ENCODE results near the gene CFLAR. TPM values are rescaled to one million over a fixed set of nuclear protein-coding genes. Genes with fewer than 3 reads are reported as not detected.

Gene CFLAR
- total and polyA plus RNA-seq, 2 of the 13 experiments (the other 11 are each of a cell fraction or from before 2014, with no cell fraction given), result 43.8 to 92.1 TPM

- ChIA-PET POLR2A (interaction anchor here (0.7 to 1.8 kb wide), 2 partner anchors 25 to 293 kb away, joined by 3 to 4 read pairs; partner anchors contain the start of gene CFLAR), CTCF (ENCODE audit: low intra/inter-chr PET ratio, low total read pairs) (no interaction called here)
- Histone ChIP-seq H3K79me2 (ENCODE audit: insufficient read depth, low read length) (no peaks in the 10 kb centered on the region), H4K20me1 (ENCODE audit: insufficient read depth, low read length) (no peaks in the 10 kb centered on the region), H3K4me3 (replicated peaks in 1 of 3; ENCODE audit: insufficient read depth in 1 of 3, low read depth in 2 of 3, low read length in 3 of 3) (no peak overlapping the region), H3K4me2 (ENCODE audit: low read depth, low read length) (no peak overlapping the region), H3K9ac (ENCODE audit: insufficient read depth, low read depth, low read length) (no peak overlapping the region), H2AFZ (ENCODE audit: low read length) (no peak overlapping the region), H3K27ac (ENCODE audit: extremely low read length, insufficient read depth, low read length) (no peak overlapping the region), H3K4me1 (ENCODE audit: insufficient read depth, low read length) (peaks cover 12% of the 10 kb centered on the region), H3K9me3 (ENCODE audit: low read length) (no peaks in the 10 kb centered on the region), H3K27me3 (ENCODE audit: control insufficient read depth in 1 of 2, insufficient read depth in 2 of 2, low read length in 2 of 2) (no peaks in the 10 kb centered on the region), H3K36me3 (replicated peaks in 1 of 2; ENCODE audit: control insufficient read depth in 1 of 2, insufficient read depth in 2 of 2, low read length in 2 of 2) (peaks cover 1 to 6% of the 10 kb centered on the region in 2 experiments; a peak in 1 of 5 replicates)
- 97% methylated on average over 4 of the region's 4 CpGs for WGBS (ENCODE audit: low lambda C conversion rate)
- TF ChIP-seq ETV5 (CRISPR knock-in tag; IDR thresholded peaks at IDR 0.05; ENCODE audit: borderline replicate concordance) (no peak), ZNF205 (CRISPR knock-in tag; IDR thresholded peaks at IDR 0.05) (no peak), ZNF713 (CRISPR knock-in tag; IDR thresholded peaks at IDR 0.05) (no peak), ZNF468 (CRISPR knock-in tag; IDR thresholded peaks at IDR 0.05) (no peak), JUN (CRISPR knock-in tag; IDR thresholded peaks at IDR 0.05) (no peak), MAFK (conservative IDR thresholded peaks at IDR 0.05 in 1 of 2, IDR thresholded peaks at IDR 0.05 in 1 of 2; ENCODE audit: low read length in 2 of 2) (peak in 1 of 2 experiments; percentile 60; a peak in 2 of 4 replicates), SNAPC5 (CRISPR knock-in tag; IDR thresholded peaks at IDR 0.05; ENCODE audit: borderline replicate concordance) (no peak)
- FAIRE-seq, result no peak
- no peak for ATAC-seq
- in situ Hi-C loops (cut with HindIII; ENCODE audit: extremely low pct_ligation_motif_present, low pct_unique_long_range_greater_than_20kb), result no loop called here
- BruUV-seq (replicated peaks), result no TSS peak
- DNase-seq (ENCODE audit: low spot score), result no peak
- intact Hi-C loops (cut with micrococcal nuclease; ENCODE audit: unreplicated experiment), result no loop called here
These were observed 25.4 kb upstream of the CFLAR start for GRCh38 chr2:201090574-201090973.

DNA sequence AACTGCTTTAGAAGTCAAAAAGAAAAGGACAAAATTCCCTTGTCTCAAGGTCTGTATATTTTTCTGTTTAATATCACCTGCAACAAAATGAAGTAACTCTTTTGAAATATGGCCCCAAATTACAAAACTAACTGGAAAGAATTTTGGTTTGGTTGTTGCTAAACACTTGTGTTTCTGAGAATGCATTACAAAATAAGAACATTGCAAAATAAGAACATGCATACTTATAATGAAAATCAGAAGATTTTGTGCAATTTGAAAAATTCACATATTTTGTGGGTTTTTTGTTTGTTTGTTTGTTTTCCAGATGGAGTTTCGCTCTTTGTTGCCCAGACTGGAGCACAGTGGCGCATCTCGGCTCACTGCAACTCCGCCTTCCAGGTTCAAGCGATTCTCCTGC lies 22.4 kb upstream of the CFLAR start:
- DNase-seq (ENCODE audit: low spot score) (no peak), ATAC-seq (no peak), FAIRE-seq (no peak)
- Histone ChIP-seq H3K27ac (ENCODE audit: extremely low read length, insufficient read depth, low read length) (no peak overlapping the region), H3K4me1 (ENCODE audit: insufficient read depth, low read length) (peaks cover 23% of the 10 kb centered on the region), H3K27me3 (ENCODE audit: control insufficient read depth in 1 of 2, insufficient read depth in 2 of 2, low read length in 2 of 2) (no peaks in the 10 kb centered on the region), H2AFZ (ENCODE audit: low read length) (no peak overlapping the region), H3K4me2 (ENCODE audit: low read depth, low read length) (no peak overlapping the region), H3K9ac (ENCODE audit: insufficient read depth, low read depth, low read length) (no peak overlapping the region), H3K9me3 (ENCODE audit: low read length) (no peaks in the 10 kb centered on the region), H3K4me3 (replicated peaks in 1 of 3; ENCODE audit: insufficient read depth in 1 of 3, low read depth in 2 of 3, low read length in 3 of 3) (no peak overlapping the region), H3K36me3 (replicated peaks in 1 of 2; ENCODE audit: control insufficient read depth in 1 of 2, insufficient read depth in 2 of 2, low read length in 2 of 2) (no peaks in the 10 kb centered on the region), H4K20me1 (ENCODE audit: insufficient read depth, low read length) (no peaks in the 10 kb centered on the region), H3K79me2 (ENCODE audit: insufficient read depth, low read length) (no peaks in the 10 kb centered on the region)
- ChIA-PET POLR2A (no interaction called here), CTCF (ENCODE audit: low intra/inter-chr PET ratio, low total read pairs) (no interaction called here)
- intact Hi-C loops (cut with micrococcal nuclease; ENCODE audit: unreplicated experiment), result no loop called here
- no TSS peak for BruUV-seq (replicated peaks)
- 99% methylated on average over 5 of the region's 5 CpGs for WGBS (ENCODE audit: low lambda C conversion rate)
- in situ Hi-C loops (cut with HindIII; ENCODE audit: extremely low pct_ligation_motif_present, low pct_unique_long_range_greater_than_20kb), result no loop called here
- no peak for TF ChIP-seq REL (CRISPR knock-in tag; conservative IDR thresholded peaks at IDR 0.05)
- TF ChIP-seq KMT2B (CRISPR knock-in tag; IDR thresholded peaks at IDR 0.05), result no peak
- TF ChIP-seq NPAS2 (CRISPR knock-in tag; IDR thresholded peaks at IDR 0.05; ENCODE audit: borderline replicate concordance), result no peak
- TF ChIP-seq FOXA3 (CRISPR knock-in tag; IDR thresholded peaks at IDR 0.05), result no peak
- TF ChIP-seq CENPX (CRISPR knock-in tag; IDR thresholded peaks at IDR 0.05), result no peak
- no peak for TF ChIP-seq ZBTB21 (CRISPR knock-in tag; IDR thresholded peaks at IDR 0.05)
- no peak for TF ChIP-seq HOXA9 (CRISPR knock-in tag; IDR thresholded peaks at IDR 0.05; ENCODE audit: borderline replicate concordance)
- TF ChIP-seq ZSCAN9 (CRISPR knock-in tag; IDR thresholded peaks at IDR 0.05; ENCODE audit: borderline replicate concordance), result no peak
- no peak for TF ChIP-seq KLF12 (CRISPR knock-in tag; IDR thresholded peaks at IDR 0.05; ENCODE audit: borderline replicate concordance)
- no peak for TF ChIP-seq ZNF737 (CRISPR knock-in tag; IDR thresholded peaks at IDR 0.05; ENCODE audit: borderline replicate concordance)
- TF ChIP-seq ZNF788 (CRISPR knock-in tag; IDR thresholded peaks at IDR 0.05; ENCODE audit: borderline replicate concordance), result no peak
- no peak for TF ChIP-seq SAFB2 (CRISPR knock-in tag; IDR thresholded peaks at IDR 0.05; ENCODE audit: borderline replicate concordance, low read depth)
- TF ChIP-seq MAZ (IDR thresholded peaks at IDR 0.05; ENCODE audit: borderline replicate concordance, low read depth, low read length), result no peak
- TF ChIP-seq MAZ (CRISPR knock-in tag; IDR thresholded peaks at IDR 0.05; ENCODE audit: low read depth), result no peak
